Progenitor cell of endocrine pancreas (in vitro differentiated cells): ENCODE data around the gene ABCG1. TPM values are rescaled to one million over a fixed set of nuclear protein-coding genes. Genes with fewer than 3 reads are reported as not detected.

Experiments
- DNase-seq: peaks from one replicate; pipeline ENCODE4 v3.0.0; 2021; ENCODE audit warnings: low spot score; ENCODE audit not compliant: unreplicated experiment
- H3K27ac Mint-ChIP-seq: 2 replicates; pipeline ENCODE4 v1.8.0; 2021; ENCODE audit warnings: mild to moderate bottlenecking, moderate library complexity, mixed read lengths
- H3K27me3 Mint-ChIP-seq: 2 replicates; pipeline ENCODE4 v1.8.0; 2021; ENCODE audit warnings: mixed read lengths
- H3K36me3 Mint-ChIP-seq: 2 replicates; pipeline ENCODE4 v1.8.0; 2022; ENCODE audit warnings: mixed read lengths; ENCODE audit not compliant: insufficient read depth
- H3K4me1 Mint-ChIP-seq: 2 replicates; pipeline ENCODE4 v1.8.0; 2021; ENCODE audit warnings: low read depth, mixed read lengths
- H3K4me3 Mint-ChIP-seq: 2 replicates; pipeline ENCODE4 v1.8.0; 2021; ENCODE audit warnings: low read depth, mild to moderate bottlenecking, moderate library complexity, mixed read lengths
- H3K9me3 Mint-ChIP-seq: 2 replicates; pipeline ENCODE4 v1.8.0; 2021; ENCODE audit warnings: low read depth, mixed read lengths
- total RNA-seq: library from RNA; stranded (reverse); gene quantifications from 2 replicates; pipeline ENCODE4 v1.2.1, GENCODE V29; 2021
- TF ChIP-seq, protein P1 (sequence below): fragments of 200-600 bp; sonication (generic); IDR thresholded peaks from one replicate; pipeline ENCODE4 v1.5.0; 2021; ENCODE audit warnings: antibody characterized with exemption, mild to moderate bottlenecking; ENCODE audit not compliant: unreplicated experiment

Gene ABCG1
- total RNA-seq, 1 donor from 2014 or later, result 4.6 TPM

DNA sequence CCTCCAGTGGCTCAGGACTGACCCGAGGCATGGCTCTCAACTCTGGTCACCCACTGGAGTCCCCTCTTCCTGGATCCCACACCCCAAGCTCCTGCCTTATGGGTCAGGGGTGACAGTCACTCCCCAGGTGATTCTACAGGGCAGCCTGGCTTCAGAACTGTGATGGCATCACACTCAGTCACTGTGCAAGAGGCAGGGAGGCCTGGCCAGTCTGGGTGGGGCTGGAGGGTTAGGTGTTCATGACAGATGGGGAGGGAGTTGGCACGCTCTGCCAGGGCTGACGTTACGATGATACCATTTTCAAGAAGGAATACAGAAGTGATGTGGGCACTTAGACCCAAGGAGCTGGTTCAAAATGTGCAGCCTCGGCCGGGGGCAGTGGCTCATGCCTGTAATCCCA, 25.2 kb upstream of the ABCG1 start:
- peaks cover 15% of the 10 kb centered on the region for H3K27me3 Mint-ChIP-seq
- H3K9me3 Mint-ChIP-seq, result no peaks in the 10 kb centered on the region
- no peaks in the 10 kb centered on the region for H3K36me3 Mint-ChIP-seq
- DNase-seq, result no peak
- TF ChIP-seq, protein P1, sequence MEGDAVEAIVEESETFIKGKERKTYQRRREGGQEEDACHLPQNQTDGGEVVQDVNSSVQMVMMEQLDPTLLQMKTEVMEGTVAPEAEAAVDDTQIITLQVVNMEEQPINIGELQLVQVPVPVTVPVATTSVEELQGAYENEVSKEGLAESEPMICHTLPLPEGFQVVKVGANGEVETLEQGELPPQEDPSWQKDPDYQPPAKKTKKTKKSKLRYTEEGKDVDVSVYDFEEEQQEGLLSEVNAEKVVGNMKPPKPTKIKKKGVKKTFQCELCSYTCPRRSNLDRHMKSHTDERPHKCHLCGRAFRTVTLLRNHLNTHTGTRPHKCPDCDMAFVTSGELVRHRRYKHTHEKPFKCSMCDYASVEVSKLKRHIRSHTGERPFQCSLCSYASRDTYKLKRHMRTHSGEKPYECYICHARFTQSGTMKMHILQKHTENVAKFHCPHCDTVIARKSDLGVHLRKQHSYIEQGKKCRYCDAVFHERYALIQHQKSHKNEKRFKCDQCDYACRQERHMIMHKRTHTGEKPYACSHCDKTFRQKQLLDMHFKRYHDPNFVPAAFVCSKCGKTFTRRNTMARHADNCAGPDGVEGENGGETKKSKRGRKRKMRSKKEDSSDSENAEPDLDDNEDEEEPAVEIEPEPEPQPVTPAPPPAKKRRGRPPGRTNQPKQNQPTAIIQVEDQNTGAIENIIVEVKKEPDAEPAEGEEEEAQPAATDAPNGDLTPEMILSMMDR, result no peak
- H3K27ac Mint-ChIP-seq, result no peak overlapping the region
- H3K4me3 Mint-ChIP-seq, result no peak overlapping the region
- peaks cover 4% of the 10 kb centered on the region for H3K4me1 Mint-ChIP-seq

DNA sequence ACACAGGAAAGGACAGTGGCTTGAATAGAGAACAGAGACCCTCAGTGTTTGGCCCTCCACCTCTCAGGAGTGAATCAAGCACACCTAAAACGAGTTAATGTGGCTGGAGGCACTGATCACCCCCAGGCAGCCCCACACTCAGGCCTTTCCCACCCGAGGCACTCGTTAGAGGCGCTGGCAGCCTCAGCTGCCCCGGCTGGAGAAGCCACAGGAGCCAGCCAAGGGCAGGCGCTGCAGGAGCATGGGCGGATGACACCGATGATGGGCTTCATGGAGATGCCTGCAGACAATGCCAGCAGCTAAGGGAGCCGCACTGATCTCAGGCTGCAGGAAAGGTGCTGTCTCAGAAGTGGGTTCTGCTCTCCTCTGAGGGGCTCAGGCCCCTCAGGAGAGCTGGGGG, 24.1 kb upstream of the ABCG1 start:
- Mint-ChIP-seq H3K27me3 (peaks cover 13% of the 10 kb centered on the region), H3K36me3 (no peaks in the 10 kb centered on the region), H3K9me3 (no peaks in the 10 kb centered on the region), H3K27ac (no peak overlapping the region), H3K4me3 (no peak overlapping the region), H3K4me1 (peaks cover 4% of the 10 kb centered on the region)
- no peak for DNase-seq
- TF ChIP-seq, protein P1, result no peak

DNA sequence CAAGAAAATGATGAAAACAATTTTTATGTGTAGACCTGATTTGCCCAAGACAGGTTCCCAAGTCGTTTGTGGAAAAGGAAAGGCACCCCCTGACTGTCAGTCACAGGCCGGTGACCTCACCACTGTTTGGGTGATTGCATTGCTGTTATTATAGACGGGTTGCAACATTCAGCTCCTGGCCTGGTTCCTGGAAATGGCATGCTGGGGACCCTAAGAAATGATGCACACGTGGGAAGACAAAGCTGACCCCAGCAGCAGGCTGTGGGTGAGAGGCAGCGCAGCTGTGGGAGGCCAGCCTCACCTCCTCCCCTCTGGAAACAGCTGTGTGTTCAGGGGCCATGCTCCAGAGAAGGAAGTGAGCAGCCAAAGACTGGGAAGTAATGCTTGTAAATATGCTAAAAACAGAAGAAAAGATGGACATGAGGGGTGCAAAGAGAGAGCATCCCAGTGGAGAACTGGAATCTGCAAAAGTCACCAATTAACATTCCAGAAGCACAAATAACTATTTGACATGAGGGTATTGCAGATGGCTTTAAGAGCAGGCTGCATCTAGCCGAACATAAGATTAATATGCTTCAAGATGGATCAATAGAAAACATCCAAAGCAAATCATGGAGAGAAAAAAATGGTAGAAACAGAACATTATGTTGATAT, 23.4 kb upstream of the ABCG1 start:
- no peaks in the 10 kb centered on the region for H3K36me3 Mint-ChIP-seq
- no peak overlapping the region for H3K4me3 Mint-ChIP-seq
- H3K9me3 Mint-ChIP-seq, result no peaks in the 10 kb centered on the region
- DNase-seq, result no peak
- H3K27ac Mint-ChIP-seq, result no peak overlapping the region
- peaks cover 13% of the 10 kb centered on the region for H3K27me3 Mint-ChIP-seq
- H3K4me1 Mint-ChIP-seq, result peaks cover 4% of the 10 kb centered on the region
- TF ChIP-seq, protein P1, result no peak

DNA sequence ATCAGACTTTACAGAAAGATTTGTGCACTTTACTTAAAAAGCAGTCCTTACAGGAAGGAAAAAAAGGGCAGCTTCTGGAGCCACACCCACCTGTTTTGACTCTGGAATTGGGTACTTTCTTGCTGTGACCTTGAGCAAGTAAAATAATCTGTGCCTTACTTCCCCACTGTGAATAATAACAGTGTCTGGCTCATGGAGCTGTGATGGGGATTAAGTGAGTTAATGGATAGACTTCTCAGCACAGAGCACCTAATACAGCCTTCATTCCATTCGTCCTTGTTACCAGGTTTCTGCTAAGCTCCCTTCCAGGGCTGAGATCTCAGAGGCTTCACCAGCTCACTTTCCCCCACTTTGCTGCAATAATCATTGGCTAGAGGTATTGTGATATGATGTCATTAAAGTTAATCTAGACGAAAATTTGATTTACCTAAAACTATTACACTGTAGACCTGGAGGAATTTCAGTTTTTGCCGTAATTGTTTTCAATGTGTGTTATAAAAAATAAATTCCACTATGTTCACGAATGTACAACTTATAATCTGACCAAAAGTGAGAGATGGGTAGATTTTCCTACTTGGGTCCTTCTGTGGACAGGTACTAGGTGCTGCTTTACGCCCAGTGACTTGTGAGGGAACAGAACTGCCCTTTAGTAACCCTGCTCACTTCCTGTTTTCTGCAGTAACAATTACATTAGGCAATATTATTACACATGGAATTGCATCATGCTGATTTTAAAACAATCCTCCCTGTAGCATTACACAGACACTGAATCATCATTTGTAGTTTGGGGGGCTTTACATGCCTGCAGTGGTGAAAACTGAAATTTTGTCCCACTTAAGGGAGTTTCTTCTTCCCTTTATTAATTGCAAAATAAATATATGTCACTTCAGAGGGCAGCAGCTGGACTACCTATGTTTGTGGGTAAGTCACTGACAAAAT, 19.7 kb upstream of the ABCG1 start:
- no peaks in the 10 kb centered on the region for H3K9me3 Mint-ChIP-seq
- no peak overlapping the region for H3K4me3 Mint-ChIP-seq
- DNase-seq, result no peak
- H3K27me3 Mint-ChIP-seq, result peaks cover 6% of the 10 kb centered on the region
- peaks cover 4% of the 10 kb centered on the region for H3K4me1 Mint-ChIP-seq
- no peak overlapping the region for H3K27ac Mint-ChIP-seq
- H3K36me3 Mint-ChIP-seq, result no peaks in the 10 kb centered on the region
- TF ChIP-seq, protein P1, result no peak

DNA sequence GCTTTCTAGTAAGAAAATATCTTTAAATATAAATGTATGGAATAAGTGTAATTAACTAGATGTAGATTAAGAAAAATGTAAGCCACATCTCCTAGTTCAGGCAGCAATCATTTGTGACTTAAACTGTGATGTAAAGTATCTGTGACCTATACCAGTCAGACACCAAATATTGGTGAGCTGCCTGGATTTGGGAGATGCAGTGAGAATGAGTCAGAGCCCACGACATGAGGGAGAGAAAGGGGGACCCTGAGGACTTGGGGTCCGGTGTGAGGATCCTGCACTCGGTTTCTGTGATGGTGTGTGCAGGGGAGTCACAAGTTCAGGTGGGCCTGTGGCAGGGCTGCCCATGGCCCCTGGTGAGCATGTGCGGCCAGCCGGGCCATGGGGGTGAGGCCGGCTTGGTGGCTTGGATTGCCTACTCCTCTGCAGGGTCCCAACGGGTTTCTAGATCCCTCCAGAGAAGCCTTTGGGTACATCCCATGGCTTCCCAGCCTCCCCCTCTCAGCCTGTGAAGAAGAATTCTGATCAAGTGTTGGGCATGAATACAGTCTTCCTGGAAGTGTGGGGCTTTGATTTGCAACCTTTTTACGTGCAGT, 19.0 kb upstream of the ABCG1 start:
- Mint-ChIP-seq H3K36me3 (no peaks in the 10 kb centered on the region), H3K4me3 (no peak overlapping the region), H3K9me3 (peaks cover 3% of the 10 kb centered on the region), H3K27ac (no peak overlapping the region), H3K4me1 (peaks cover 4% of the 10 kb centered on the region), H3K27me3 (peaks cover 6% of the 10 kb centered on the region)
- TF ChIP-seq, protein P1, result no peak
- DNase-seq, result no peak
